ENCODE results near the gene VTI1A.

- TF ChIP-seq CTCF (tag by site-specific recombination; IDR thresholded peaks at IDR 0.05): no peak
- TF ChIP-seq ZNF830 (tag by site-specific recombination; IDR thresholded peaks at IDR 0.05; ENCODE audit: low read depth): no peak
Observed at GRCh38 chr10:112587729-112588128, 140.7 kb downstream of the VTI1A start.
